Medulla oblongata (tissue), 1 donor: ENCODE results near the gene ATG16L2.

Source experiments
- DNase-seq: peaks from one replicate; pipeline ENCODE4 v3.0.0-alpha.2; 2015; ENCODE audit errors: extremely low spot score

Gene ATG16L2, protein sequence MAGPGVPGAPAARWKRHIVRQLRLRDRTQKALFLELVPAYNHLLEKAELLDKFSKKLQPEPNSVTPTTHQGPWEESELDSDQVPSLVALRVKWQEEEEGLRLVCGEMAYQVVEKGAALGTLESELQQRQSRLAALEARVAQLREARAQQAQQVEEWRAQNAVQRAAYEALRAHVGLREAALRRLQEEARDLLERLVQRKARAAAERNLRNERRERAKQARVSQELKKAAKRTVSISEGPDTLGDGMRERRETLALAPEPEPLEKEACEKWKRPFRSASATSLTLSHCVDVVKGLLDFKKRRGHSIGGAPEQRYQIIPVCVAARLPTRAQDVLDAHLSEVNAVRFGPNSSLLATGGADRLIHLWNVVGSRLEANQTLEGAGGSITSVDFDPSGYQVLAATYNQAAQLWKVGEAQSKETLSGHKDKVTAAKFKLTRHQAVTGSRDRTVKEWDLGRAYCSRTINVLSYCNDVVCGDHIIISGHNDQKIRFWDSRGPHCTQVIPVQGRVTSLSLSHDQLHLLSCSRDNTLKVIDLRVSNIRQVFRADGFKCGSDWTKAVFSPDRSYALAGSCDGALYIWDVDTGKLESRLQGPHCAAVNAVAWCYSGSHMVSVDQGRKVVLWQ

DNA sequence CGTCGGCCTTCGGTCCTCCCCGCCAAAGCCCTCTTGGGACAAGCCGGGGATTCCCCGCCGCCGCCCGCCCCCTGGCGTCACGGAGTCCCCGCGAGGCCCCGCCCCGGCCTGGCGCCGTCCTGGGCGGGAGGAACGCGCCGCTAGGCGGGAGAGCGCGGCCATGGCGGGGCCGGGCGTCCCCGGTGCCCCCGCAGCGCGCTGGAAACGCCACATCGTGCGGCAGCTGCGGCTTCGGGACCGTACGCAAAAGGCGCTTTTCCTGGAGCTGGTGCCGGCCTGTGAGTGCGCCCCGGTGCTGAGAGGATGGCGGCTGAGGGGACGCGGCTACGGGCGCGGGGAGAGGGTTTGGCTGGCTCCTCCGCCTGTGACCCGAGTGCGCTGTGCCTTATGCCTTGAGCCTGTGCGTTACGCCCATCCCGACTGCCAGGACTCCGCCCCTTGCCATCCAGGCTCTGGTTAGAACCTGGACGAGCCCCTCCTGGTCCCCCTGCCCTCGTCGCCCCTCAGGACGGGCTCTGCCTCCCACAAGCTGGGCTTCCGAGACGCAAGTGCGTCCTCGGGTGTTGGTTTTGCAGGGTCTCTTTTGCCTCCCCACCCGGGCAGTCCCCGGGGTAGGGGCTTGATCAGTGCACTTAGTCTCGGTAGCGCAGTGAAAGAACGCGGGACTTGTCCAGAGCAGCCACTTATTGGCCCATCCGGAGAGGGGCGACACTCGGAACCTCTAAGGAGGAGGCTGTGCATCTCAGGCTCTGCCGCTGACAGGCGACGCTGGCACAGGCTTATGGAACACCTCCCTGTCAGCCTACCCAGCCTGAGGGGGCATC lies at the start of gene ATG16L2:
ATG16L2 (plus strand) TSS at position 126 of the 824 bp plus-strand sequence; CDS start at position 161, 35 bp downstream.
- DNase-seq, result peak; percentile 93

DNA sequence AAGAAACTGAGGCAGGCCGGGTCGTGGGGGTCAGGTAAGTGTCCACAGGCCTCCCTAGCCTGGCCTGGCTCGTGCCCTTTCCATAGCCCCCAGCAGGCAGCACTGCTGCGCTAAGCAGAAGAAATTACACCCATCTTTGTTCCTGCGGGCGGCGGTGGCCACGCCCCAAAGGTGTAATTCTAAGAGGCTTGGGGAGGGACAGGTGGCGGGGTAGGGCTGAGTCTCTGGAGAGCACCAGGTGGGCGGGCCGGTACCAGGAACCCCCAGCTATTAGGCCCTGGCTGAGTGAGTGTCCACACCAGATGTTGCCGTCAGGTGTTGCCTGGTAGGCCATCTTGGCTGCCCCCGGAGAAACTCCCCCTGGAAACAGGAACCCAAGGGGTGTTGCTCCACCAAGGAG lies 49.7 kb upstream of the ATG16L2 start:
- DNase-seq, result no peak

DNA sequence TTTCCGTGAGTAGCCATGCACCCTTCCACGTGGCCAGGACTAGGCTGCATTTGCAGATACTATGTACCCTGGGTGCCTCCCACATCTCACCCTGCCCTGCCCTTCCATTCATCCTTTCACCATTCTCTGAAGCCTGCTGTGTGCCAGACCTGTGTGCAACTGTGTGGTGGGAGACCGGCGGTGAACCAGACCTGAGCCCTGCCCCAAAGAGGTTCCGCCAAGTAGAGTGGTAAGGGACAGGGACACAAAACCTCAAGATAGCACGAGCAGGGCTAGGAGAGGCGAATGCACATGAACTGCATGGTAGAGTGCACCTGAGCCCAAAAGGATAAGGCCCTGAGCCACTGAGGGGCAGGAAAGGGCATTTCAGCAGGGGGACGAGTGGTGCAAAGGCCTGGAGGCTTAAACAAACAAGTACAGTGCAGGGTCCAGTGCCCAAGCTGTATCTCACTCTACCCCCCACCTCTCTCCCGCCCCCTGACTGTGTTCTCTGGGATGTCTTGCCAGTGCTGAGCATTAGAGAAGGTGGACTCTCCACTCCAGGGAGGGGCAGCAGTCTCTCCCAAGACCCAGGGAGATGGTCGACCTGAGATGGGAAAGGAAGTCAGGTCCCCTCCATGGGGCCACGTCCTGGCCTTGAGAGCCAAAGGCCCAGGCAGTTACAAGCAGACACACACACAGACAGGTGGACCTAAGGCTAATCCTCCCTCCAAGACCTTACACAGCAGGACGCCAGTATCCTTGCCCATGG lies 47.9 kb upstream of the ATG16L2 start:
- DNase-seq, result no peak

DNA sequence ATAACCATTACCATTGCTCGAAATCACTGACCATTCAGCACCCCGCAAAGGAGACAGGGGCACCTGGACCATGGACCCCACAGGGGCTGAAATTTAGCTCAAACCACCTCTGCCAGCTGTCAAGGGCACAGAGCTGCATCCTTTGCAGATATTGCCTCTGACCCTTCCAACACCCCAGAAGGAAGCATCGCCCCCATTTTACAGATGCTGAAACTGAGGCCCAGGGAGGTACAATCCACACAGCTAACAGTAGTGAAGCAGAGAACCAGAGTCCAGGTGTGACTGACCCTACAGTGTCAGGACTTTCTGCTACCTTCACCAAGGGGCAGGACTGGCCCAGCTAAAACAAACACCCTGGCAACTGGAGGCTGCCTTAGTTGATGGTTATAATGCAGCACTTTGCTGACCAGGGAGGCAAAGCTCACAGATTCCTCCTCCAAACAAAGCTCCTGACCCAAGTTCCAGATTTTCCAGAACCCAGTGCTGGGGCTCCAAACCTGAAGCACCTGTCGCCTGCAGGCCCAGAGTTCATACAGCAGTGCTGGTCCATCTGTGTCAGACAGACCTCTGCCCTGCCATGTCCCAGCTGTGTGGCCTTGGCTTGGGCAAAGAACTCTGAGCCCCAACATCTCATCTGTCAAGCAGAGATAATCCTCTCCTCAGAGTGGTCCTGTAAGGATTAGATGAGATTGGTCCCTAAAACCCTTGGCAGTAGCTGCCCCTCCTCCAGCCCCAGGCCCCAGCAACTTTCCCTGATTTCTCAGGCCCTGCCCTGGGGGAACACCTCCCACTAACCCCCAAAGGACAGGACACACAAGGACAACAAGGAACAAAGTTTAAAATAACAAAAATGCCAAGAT lies 46.8 kb upstream of the ATG16L2 start:
- no peak for DNase-seq

DNA sequence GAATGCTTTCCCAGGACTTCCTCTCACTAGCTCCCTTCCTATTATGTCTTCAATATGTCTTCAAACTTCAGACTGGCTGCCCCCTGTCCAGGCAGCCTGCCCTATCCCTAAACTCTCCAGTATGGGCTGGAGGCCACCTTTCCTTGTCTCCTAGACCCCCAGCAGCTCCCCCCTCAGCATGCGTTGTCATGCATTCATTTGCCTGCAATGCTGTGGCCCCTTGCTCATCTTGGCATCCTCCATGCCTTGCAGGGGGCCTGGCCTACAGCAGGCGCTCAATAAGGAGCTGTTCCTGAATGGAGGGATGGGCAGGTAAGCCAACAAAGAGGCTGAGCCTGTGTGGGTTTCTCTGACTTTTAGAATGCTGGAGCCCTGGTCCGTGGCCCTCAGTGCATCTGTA lies 45.6 kb upstream of the ATG16L2 start:
- no peak for DNase-seq

DNA sequence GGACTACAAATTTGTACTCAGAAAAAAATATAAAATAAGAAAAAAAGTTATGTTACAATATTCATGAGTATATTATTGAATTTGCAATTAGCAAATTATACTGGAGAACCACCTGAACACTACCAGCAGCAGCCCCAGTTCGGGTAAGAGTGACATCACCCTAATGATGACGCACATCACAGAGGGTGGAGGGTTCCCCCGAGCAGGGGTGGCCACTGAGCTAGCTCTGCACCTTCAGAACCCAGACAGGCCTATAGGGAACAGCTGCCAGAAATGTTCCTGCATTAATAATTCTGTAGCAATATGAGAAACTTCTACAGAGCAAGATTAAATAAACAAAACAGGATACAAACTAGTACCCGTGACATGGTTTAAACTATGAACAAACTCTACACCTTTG lies 44.5 kb upstream of the ATG16L2 start:
- DNase-seq, result no peak

DNA sequence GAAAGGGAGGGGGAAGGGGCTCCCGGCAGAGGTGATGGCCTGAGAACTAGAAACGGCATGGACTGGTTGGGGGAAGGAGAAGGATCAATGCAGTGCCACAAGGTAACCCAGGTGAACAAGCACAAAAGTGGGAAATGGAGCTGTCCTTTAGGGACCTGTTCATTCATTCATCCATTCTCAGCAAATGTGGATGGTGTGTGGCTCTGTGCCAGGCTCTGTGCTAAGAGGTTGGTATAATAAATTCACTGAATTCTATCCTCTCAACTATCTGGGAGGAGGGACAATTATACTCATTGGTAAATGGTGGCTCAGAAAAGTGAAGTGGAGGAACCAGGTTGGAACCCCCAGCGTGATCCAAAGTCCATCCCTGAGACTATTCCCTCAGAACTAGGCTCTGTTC lies 43.4 kb upstream of the ATG16L2 start:
- no peak for DNase-seq

DNA sequence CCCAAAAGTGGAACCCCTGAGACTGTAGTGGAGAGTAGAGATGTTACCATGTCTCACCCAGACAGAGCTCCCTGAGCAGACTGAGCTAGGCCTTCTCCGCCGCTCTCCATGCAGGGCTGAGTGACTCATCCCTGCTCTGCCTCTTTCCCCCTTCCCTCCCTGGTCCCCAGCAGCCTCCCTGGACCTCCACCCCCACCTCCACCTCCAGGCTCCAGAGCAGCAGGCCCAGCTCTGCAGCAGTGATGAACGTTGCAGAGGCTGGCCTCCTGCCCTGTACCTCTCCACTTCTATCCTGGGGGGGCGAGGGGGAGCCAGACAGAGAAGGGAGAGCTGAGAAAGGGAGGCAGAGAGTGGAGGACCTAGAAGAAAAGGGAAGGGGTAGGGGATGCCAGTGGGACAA lies 42.7 kb upstream of the ATG16L2 start:
- no peak for DNase-seq

DNA sequence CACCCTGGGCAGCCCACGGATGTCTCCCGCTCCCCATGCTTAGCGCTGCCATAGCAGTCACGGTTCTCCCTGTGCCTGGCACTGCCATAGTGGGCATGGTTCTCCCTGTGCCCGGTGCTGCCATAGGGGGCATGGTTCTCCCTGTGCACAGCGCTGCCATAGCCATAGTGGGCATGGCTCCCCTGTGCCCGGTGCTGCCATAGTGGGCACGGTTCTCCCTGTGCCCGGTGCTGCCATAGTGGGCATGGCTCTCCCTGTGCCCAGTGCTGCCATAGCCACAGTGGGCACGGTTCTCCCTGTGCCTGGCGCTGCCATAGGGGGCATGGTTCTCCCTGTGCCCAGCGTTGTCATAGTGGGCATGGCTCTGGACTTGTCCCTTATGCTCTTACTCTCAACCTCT lies 42.2 kb upstream of the ATG16L2 start:
- no peak for DNase-seq

DNA sequence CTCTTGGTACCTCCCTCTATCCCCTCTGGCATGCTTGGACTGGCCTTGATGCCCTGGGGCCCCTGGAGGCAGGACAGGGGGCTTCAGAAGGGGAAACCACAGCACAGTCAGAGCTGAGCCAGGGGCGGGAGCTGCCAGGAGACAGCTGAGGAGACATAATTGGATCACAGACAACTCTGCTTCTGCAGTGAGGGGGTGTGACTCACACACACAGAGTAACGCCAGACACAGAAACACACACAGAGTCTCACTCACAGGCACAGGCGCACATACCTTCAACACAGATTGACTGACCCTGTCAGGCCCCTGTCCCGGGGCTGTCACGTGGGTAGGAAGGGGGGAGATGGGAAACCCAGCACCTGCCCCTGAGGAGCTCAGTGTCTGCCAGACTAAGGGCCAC lies 40.9 kb upstream of the ATG16L2 start:
- no peak for DNase-seq

DNA sequence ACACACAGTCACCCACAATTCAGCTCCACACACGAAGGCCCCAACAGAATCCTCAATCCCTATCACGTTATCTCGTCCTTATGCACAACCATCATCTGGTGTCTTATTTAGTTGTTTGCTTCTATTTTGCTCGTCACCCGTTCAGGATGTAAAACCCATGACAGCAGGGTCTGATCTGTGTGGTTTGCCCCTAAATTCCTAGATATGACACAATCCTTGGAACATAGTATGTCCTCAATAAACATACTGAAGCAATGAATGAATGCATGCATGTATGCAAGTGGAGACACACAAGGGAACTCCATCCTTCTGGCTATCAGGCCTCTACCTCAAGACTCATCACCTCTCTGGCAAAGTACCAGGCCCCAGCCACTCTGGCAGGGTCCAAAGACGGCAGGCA lies 40.5 kb upstream of the ATG16L2 start:
- DNase-seq, result no peak

DNA sequence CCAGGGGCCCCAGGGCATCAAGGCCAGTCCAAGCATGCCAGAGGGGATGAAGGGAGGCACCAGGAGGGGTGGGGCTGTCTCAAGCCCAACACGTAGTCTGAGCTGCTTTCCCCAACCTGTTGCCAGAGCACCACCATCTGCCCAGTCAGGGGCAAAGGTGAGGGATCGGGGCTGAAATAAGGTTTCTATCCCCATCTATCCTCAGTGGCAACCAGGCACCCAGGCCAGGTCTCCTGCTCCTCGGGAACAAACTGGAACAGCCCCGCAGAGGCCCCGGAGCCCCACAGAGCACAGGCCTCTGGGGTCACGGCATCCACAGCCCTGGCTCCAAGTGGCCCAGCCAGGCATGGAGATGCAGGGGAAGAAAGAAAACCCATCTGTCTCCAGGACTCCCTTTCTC lies 39.7 kb upstream of the ATG16L2 start:
- DNase-seq, result no peak

DNA sequence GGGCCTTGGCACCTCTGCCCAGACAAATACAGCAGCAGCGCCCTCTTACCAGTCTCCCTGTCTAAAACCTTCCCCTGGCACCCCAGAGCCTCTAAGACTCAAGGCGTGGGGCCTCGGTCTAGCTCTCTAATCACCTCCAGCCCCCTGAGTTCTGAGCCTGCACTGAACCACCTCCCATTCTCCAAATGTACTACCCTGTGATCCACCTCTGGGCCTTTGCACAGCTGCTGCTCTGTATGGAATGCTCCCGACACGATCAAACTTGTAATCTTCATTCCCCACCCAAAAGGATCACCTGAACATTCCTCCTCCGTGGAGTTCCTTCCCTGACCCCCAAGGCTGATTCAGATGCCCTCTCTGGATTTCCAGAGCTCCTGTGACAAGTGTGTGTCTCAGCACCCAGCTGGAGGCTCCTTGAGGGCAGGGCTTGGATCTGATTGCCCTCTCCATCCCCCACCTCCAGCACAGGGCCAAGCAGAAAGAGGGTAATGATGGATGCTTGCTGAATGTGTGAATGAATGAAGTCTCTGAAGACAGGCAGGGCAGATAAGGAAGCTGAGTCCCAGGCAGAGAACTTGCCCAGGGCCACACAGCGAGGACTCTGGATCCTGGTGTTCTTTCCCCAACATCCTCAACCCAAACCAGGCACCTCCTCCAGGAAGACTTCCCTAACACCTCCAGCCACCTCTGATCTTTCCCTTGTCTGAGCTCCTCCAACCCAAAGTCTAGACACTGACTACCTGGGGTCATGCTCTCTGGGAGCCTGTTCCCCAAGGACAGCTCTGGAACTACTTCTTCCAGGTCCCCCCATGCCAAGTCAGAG lies 38.7 kb upstream of the ATG16L2 start:
- DNase-seq, result no peak

DNA sequence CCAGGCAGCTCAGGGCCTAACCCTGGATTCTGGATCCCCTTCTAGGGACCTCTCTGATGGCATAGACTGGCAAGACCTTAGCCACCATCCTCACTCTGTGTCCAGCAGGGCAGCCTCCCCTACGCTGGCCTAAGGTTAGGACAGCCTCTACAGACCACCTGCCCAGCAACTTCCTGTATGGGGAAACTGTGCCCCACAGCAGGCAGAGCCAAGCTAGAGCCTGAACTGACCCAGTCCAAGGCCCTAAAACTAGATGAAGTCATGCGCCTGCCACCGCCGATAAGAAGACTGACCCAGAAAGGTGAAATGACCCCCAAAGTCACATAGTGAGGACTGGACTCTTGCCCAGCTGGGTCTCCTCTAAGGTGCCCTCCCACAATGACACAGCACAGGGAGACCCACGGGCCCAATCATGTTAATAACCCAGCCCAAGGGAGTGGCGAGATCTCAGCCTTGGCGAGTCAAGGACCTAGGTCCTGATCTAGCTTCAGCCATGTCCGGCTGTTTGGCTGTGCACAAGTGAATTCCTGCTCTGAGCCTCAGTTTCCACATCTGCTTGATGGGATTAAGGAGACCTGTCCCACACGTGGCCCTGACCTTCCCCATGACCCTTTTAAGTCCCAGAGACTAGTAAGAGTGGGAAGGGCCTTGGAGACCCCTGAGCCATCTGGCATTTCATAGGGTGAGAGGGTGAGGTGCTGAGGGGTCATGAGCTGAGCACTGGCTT lies 37.9 kb upstream of the ATG16L2 start:
- no peak for DNase-seq

DNA sequence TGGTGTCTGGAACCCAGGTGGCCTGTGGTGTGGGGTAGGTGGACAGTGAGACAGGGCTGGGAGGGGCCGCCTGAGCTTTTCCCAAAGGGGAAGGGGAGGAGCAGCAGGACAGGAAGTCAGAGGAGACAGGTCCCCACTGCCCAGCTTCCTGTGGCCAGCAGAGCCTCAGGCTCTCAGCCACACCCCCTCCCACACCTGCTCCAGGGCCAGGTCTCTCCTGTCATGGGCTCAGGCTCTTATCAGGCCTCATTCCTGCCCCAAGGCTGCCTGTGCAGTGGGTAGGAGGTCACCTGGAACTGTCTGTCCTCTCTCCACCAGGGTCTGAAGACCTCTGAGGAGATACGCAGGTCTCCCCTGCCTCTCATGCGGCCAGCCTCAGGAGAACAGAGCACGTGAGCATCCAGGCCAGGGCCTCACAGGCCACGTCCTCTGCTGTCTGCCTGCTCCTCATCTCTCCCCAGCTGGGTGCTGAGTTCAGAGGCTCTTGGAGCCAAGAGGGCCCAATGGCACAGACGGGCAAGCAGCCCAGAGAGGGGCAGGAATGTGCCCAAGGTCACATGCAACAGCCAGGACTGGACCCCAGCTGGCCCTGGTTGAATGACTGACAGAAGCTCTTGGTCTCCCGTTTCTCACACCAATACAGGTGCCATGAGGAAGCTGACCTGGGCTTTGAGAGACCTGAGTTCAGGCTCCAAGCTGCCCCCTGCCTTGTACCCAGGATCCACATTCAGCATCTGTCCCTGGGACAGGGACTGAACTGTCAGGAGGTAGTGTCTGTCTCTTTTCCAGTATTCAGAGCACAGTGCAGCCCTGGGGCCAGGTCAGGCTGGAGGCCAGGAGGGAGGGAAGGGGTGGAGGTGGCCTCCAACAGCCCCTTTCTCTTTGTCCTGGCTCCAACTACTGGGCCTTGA lies 37.1 kb upstream of the ATG16L2 start:
- peak; percentile 63 for DNase-seq

DNA sequence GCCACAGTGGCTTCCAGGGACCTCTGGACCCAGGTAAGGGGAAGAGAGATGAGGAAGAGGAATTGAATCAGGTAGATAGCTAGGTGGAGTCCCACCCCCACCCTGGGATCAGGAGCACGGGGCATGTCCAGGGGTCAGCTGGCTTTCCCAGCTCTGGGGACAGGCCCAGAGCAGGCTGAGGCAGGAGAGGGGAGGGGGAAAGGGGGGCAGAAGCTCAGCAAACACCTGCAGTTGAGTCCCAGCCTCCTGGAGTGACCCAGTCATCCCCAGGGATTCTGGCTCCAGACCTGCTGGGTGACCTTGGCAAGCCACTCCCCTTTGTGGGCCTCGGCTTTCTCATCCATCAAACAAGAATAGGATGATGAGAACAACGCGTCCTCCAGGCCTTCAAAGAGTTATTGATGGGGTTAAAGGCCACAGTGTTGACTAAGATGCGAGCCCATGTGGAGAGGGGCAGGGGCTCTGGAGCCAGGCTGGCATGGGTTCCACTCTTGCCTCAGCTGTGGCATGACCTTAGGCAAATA lies 36.4 kb upstream of the ATG16L2 start:
- no peak for DNase-seq

DNA sequence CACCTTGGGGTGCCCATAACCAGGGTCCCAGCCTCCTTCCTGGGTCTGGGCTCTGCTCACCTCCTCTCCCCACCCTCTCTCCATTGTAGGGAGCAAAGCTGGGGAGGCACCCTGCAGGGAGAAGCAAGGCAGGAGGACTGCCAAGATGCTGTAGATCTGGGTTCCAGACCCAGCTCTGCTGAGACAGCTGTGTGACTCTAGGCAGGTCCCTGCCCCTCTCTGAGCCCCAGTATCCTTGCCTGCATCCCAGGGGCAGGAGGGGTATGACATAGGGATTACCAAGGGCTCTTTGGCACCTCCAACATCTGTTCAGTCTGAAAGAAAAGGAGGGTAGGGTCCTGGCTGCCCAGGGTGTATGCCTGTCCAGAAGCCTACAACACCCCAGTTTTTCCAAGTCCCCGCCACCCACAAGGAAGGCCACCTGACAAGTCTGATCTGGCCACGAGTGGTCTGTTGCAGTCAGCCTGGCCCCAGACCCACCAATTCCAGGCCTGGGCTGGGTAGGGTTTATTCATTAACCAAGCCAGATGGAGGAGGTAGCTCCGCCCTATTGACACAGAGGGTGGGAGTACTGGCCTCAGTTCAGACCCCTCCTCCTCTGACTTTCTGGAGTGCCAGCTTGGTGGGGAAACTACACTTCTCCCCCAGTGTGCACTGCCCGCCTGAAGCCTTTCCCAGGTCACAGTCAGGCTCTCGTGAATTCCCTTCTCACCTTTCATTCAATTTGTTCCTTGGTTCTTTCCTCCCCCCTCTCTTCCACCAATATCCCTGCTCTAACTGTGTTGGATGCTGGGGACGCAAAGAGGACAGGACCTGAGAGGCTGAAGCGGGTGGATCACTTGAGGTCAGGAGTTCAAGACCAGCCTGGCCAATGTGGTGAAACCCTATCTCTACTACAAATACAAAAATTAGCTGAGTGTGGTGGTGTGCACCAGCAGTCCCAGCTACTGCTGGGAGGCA lies 35.4 kb upstream of the ATG16L2 start:
- DNase-seq, result no peak
